Stimulated activated CD8-positive, alpha-beta memory T cell treated with anti-CD3 and anti-CD28 coated beads, Interleukin-15, amount 100 ng/mL, for 4 hours (primary cell): ENCODE measurements around the gene NCKIPSD.

Experiments
- DNase-seq, 2 donors: peaks; one replicate each; pipeline ENCODE4 v3.0.0-alpha.2; 2020; ENCODE audit warnings: low read depth in 2 of 2

The NCKIPSD gene

GRCh38 chr3:48678566-48679380 lies 6.9 kb downstream of the NCKIPSD start:
- DNase-seq, result no peak

- no peak for DNase-seq
Observed at GRCh38 chr3:48678056-48678455, 7.7 kb downstream of the NCKIPSD start.

- no peak for DNase-seq
Observed at GRCh38 chr3:48674505-48674904, 11.2 kb downstream of the NCKIPSD start.

GRCh38 chr3:48672522-48672921 lies 13.2 kb downstream of the NCKIPSD start:
- no peak for DNase-seq

GRCh38 chr3:48664929-48665328 lies 20.8 kb downstream of the NCKIPSD start:
- no peak for DNase-seq

GRCh38 chr3:48664313-48664644 lies 21.4 kb downstream of the NCKIPSD start:
- DNase-seq, result no peak

GRCh38 chr3:48663489-48664312 lies 22.0 kb downstream of the NCKIPSD start:
- DNase-seq, result peak; percentile 56 to 72

- DNase-seq, result peak in 1 of 2 donors; percentile 41
Observed at GRCh38 chr3:48662753-48663488, 22.8 kb downstream of the NCKIPSD start, which contains the start of gene CELSR3. Gene CELSR3, minus strand, starts transcription at chr3:48662886. Its CDS starts 252 bp downstream, at chr3:48662634.

GRCh38 chr3:48662145-48662752 lies 23.5 kb downstream of the NCKIPSD start:
- no peak for DNase-seq

GRCh38 chr3:48661501-48662144 lies 24.1 kb downstream of the NCKIPSD start:
- DNase-seq, result peak in 1 of 2 donors; percentile 42

- no peak for DNase-seq
Observed at GRCh38 chr3:48660800-48661400, 24.8 kb downstream of the NCKIPSD start.

- DNase-seq, result peak in 1 of 2 donors; percentile 4
Observed at GRCh38 chr3:48656841-48657281, 28.9 kb downstream of the NCKIPSD start.

- peak; percentile 78 to 80 for DNase-seq
Observed at GRCh38 chr3:48656061-48656840, 29.5 kb downstream of the NCKIPSD start.

- DNase-seq, result peak; percentile 46 to 56
Observed at GRCh38 chr3:48655606-48656005, 30.1 kb downstream of the NCKIPSD start.

- DNase-seq, result no peak
Observed at GRCh38 chr3:48655063-48655462, 30.7 kb downstream of the NCKIPSD start.

- no peak for DNase-seq
Observed at GRCh38 chr3:48652923-48653715, 32.6 kb downstream of the NCKIPSD start.

- no peak for DNase-seq
Observed at GRCh38 chr3:48651771-48652170, 33.9 kb downstream of the NCKIPSD start.

GRCh38 chr3:48650723-48651122 lies 35.0 kb downstream of the NCKIPSD start:
- DNase-seq, result no peak
